ACC112 (cell line): ENCODE measurements around the gene ZMYND8.

Experiments
- H2AFZ ChIP-seq: fragments of 200-600 bp; sonication (generic); one replicate; pipeline ENCODE4 v1.6.0; 2017; ENCODE audit warnings: antibody characterized with exemption, low read length; ENCODE audit not compliant: unreplicated experiment
- H3K27ac ChIP-seq: fragments of 200-600 bp; sonication (generic); 2 replicates; pipeline ENCODE4 v1.5.1; 2014; ENCODE audit warnings: low read depth, mild to moderate bottlenecking, antibody characterized with exemption, low read length, moderate library complexity
- H3K27me3 ChIP-seq: fragments of 200-600 bp; sonication (generic); 2 replicates; pipeline ENCODE4 v1.6.1; 2014; ENCODE audit warnings: mild to moderate bottlenecking, antibody characterized with exemption, low read length, moderate library complexity, mixed read lengths; ENCODE audit not compliant: insufficient read depth
- H3K36me3 ChIP-seq: fragments of 200-600 bp; sonication (generic); 2 replicates; pipeline ENCODE4 v1.6.1; 2016; ENCODE audit warnings: mild to moderate bottlenecking, antibody characterized with exemption, low read length, moderate library complexity, mixed read lengths; ENCODE audit not compliant: insufficient read depth
- H3K4me1 ChIP-seq: fragments of 200-600 bp; sonication (generic); one replicate; pipeline ENCODE4 v1.6.1; 2016; ENCODE audit warnings: low read length, mixed read lengths; ENCODE audit not compliant: insufficient read depth, unreplicated experiment, control insufficient read depth
- H3K4me3 ChIP-seq: fragments of 200-600 bp; sonication (generic); 2 replicates; pipeline ENCODE4 v1.5.1; 2014; ENCODE audit warnings: mild to moderate bottlenecking, low read depth, low read length
- H3K79me2 ChIP-seq: fragments of 200-600 bp; sonication (generic); one replicate; pipeline ENCODE4 v1.6.0; 2016; ENCODE audit warnings: low read length; ENCODE audit not compliant: control insufficient read depth, unreplicated experiment, insufficient read depth

ZMYND8 gene

GRCh38 chr20:47198254-47198671, 158.2 kb downstream of the ZMYND8 start:
- Histone ChIP-seq H2AFZ (no peak overlapping the region), H3K79me2 (no peaks in the 10 kb centered on the region), H3K4me3 (no peak overlapping the region)

GRCh38 chr20:47196091-47197081, 160.1 kb downstream of the ZMYND8 start:
- Histone ChIP-seq H3K27me3 (no peaks in the 10 kb centered on the region), H3K4me1 (no peaks in the 10 kb centered on the region), H3K27ac (no peak overlapping the region), H2AFZ (no peak overlapping the region), H3K79me2 (no peaks in the 10 kb centered on the region), H3K4me3 (no peak overlapping the region), H3K36me3 (no peaks in the 10 kb centered on the region)

More at GRCh38 chr20:47198254-47198671, 158.2 kb downstream of the ZMYND8 start:
- no peaks in the 10 kb centered on the region for H3K27me3 ChIP-seq
- H3K36me3 ChIP-seq, result no peaks in the 10 kb centered on the region
- H3K27ac ChIP-seq, result no peak overlapping the region
- H3K4me1 ChIP-seq, result no peaks in the 10 kb centered on the region

GRCh38 chr20:47195573-47195972, 160.9 kb downstream of the ZMYND8 start:
- no peak overlapping the region for H2AFZ ChIP-seq
- H3K4me1 ChIP-seq, result no peaks in the 10 kb centered on the region
- H3K27me3 ChIP-seq, result no peaks in the 10 kb centered on the region
- H3K4me3 ChIP-seq, result no peak overlapping the region
- H3K36me3 ChIP-seq, result no peaks in the 10 kb centered on the region
- no peaks in the 10 kb centered on the region for H3K79me2 ChIP-seq
- H3K27ac ChIP-seq, result no peak overlapping the region

- H3K27ac ChIP-seq, result no peak overlapping the region
- no peaks in the 10 kb centered on the region for H3K4me1 ChIP-seq
- peaks cover 17% of the 10 kb centered on the region; the same call in 1 of the 2 replicates for H3K27me3 ChIP-seq
- H3K79me2 ChIP-seq, result no peaks in the 10 kb centered on the region
- no peaks in the 10 kb centered on the region for H3K36me3 ChIP-seq
- H3K4me3 ChIP-seq, result no peak overlapping the region
- H2AFZ ChIP-seq, result no peak overlapping the region
Measured at GRCh38 chr20:47191956-47192355, 164.5 kb downstream of the ZMYND8 start.

GRCh38 chr20:47191074-47191673, 165.3 kb downstream of the ZMYND8 start:
- no peak overlapping the region for H3K4me3 ChIP-seq
- no peaks in the 10 kb centered on the region for H3K4me1 ChIP-seq
- no peaks in the 10 kb centered on the region for H3K36me3 ChIP-seq

GRCh38 chr20:47189060-47189459, 167.4 kb downstream of the ZMYND8 start:
- peaks cover 17% of the 10 kb centered on the region; the same call in 1 of the 2 replicates for H3K27me3 ChIP-seq
- no peak overlapping the region for H3K27ac ChIP-seq
- no peaks in the 10 kb centered on the region for H3K4me1 ChIP-seq
- no peaks in the 10 kb centered on the region for H3K79me2 ChIP-seq
- H3K36me3 ChIP-seq, result no peaks in the 10 kb centered on the region
- H3K4me3 ChIP-seq, result no peak overlapping the region
- H2AFZ ChIP-seq, result no peak overlapping the region

More at GRCh38 chr20:47191074-47191673, 165.3 kb downstream of the ZMYND8 start:
- H3K27me3 ChIP-seq, result peaks cover 17% of the 10 kb centered on the region; the same call in 1 of the 2 replicates
- no peaks in the 10 kb centered on the region for H3K79me2 ChIP-seq
- H2AFZ ChIP-seq, result no peak overlapping the region
- no peak overlapping the region for H3K27ac ChIP-seq

GRCh38 chr20:47188540-47188939, 168.0 kb downstream of the ZMYND8 start:
- Histone ChIP-seq H2AFZ (no peak overlapping the region), H3K4me1 (no peaks in the 10 kb centered on the region), H3K36me3 (no peaks in the 10 kb centered on the region), H3K4me3 (no peak overlapping the region), H3K79me2 (no peaks in the 10 kb centered on the region), H3K27ac (no peak overlapping the region), H3K27me3 (peaks cover 17% of the 10 kb centered on the region; the same call in 1 of the 2 replicates)

- H3K4me1 ChIP-seq, result no peaks in the 10 kb centered on the region
- H3K79me2 ChIP-seq, result no peaks in the 10 kb centered on the region
- no peak overlapping the region for H2AFZ ChIP-seq
- no peak overlapping the region for H3K27ac ChIP-seq
- no peak overlapping the region for H3K4me3 ChIP-seq
- H3K36me3 ChIP-seq, result no peaks in the 10 kb centered on the region
- peaks cover 17% of the 10 kb centered on the region; the same call in 1 of the 2 replicates for H3K27me3 ChIP-seq
Measured at GRCh38 chr20:47187450-47188195, 168.9 kb downstream of the ZMYND8 start.

GRCh38 chr20:47183367-47183766, 173.1 kb downstream of the ZMYND8 start:
- Histone ChIP-seq H3K27me3 (peaks cover 4% of the 10 kb centered on the region; the same call in 1 of the 2 replicates), H3K4me3 (no peak overlapping the region), H2AFZ (no peak overlapping the region), H3K36me3 (no peaks in the 10 kb centered on the region), H3K27ac (no peak overlapping the region), H3K79me2 (no peaks in the 10 kb centered on the region), H3K4me1 (no peaks in the 10 kb centered on the region)

- Histone ChIP-seq H3K36me3 (no peaks in the 10 kb centered on the region), H3K79me2 (no peaks in the 10 kb centered on the region), H3K4me1 (no peaks in the 10 kb centered on the region), H2AFZ (peak overlapping the region; percentile 64), H3K27ac (no peak overlapping the region), H3K27me3 (no peaks in the 10 kb centered on the region), H3K4me3 (no peak overlapping the region)
Measured at GRCh38 chr20:47181056-47181862, 175.2 kb downstream of the ZMYND8 start.
